NT2/D1 (cell line): Measurements from ENCODE around the gene ORC6.
A peak's percentile ranks its signal among the peaks of the same experiment; 100 is the strongest.

Experiments used
- DNase-seq: peaks from one replicate; pipeline ENCODE4 v3.0.0-alpha.2; 2011; ENCODE audit warnings: low read depth, low spot score
- H3K27me3 ChIP-seq: 2 replicates; pipeline ENCODE4 v1.6.0; 2011; ENCODE audit warnings: mild to moderate bottlenecking; ENCODE audit not compliant: insufficient read length, insufficient read depth
- H3K36me3 ChIP-seq: 2 replicates; pipeline ENCODE4 v1.6.1; 2011; ENCODE audit warnings: mild to moderate bottlenecking, low read length, mixed read lengths; ENCODE audit not compliant: insufficient read depth, insufficient read length
- H3K4me1 ChIP-seq: 2 replicates; pipeline ENCODE4 v1.5.1; 2011; ENCODE audit not compliant: insufficient read depth, insufficient read length
- H3K4me3 ChIP-seq: 2 replicates; pipeline ENCODE4 v1.5.1; 2011; ENCODE audit warnings: low read depth; ENCODE audit not compliant: insufficient read length
- H3K9ac ChIP-seq: 2 replicates; pipeline ENCODE4 v1.6.0; 2011; ENCODE audit warnings: low read depth; ENCODE audit not compliant: insufficient read length
- H3K9me3 ChIP-seq: 2 replicates; pipeline ENCODE4 v1.5.1; 2011; ENCODE audit warnings: mild to moderate bottlenecking, low read length; ENCODE audit not compliant: insufficient read depth
- SUZ12 ChIP-seq: IDR thresholded peaks from 2 replicates; pipeline ENCODE4 v1.6.1; 2011; ENCODE audit not compliant: insufficient read length, insufficient read depth; ENCODE audit errors: extremely low read depth
- YY1 ChIP-seq: IDR thresholded peaks from 2 replicates; pipeline ENCODE4 v1.6.1; 2011; ENCODE audit not compliant: insufficient read length, insufficient read depth
- ZNF274 ChIP-seq: IDR thresholded peaks from 2 replicates; pipeline ENCODE4 v1.6.1; 2011; ENCODE audit warnings: mild to moderate bottlenecking, low read depth, low read length

ORC6 gene, protein sequence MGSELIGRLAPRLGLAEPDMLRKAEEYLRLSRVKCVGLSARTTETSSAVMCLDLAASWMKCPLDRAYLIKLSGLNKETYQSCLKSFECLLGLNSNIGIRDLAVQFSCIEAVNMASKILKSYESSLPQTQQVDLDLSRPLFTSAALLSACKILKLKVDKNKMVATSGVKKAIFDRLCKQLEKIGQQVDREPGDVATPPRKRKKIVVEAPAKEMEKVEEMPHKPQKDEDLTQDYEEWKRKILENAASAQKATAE

GRCh38 chr16:46689365-46690280 is at the start of gene ORC6:
ORC6 (plus strand) TSS chr16:46689659; CDS start chr16:46689706, 47 bp downstream.
- no peaks in the 10 kb centered on the region for H3K4me1 ChIP-seq
- H3K9me3 ChIP-seq: no peaks in the 10 kb centered on the region
- H3K9ac ChIP-seq: peak within 1 kb of the TSS; percentile 97
- no peaks in the 10 kb centered on the region for H3K27me3 ChIP-seq
- peak within 1 kb of the TSS; percentile 95 for H3K4me3 ChIP-seq
- peak; percentile 89 for DNase-seq
- TF ChIP-seq ZNF274 (no peak), SUZ12 (no peak), YY1 (no peak)
- peaks cover 38% of the 10 kb centered on the region for H3K36me3 ChIP-seq

DNA sequence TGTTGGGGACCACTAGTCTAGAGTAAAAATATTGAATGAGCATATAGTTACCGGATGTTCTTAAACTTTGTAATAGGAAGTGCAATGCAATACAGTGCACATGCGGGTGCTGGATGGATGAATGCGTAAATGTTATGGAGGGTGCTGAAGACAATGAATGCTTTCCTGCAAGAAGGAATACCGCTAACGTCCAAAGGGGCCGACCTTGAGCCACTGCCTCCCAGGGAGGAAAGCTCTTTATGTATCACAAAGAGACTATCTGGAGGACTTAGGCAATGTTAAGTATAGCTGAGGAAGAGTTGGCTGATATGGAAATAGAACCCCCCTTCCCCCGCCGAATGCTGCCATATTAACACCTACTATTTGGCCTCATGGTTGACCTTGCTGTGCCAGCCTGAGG is 40.8 kb upstream of the ORC6 start:
- Histone ChIP-seq H3K4me3 (no peak overlapping the region), H3K27me3 (no peaks in the 10 kb centered on the region), H3K36me3 (no peaks in the 10 kb centered on the region), H3K4me1 (no peaks in the 10 kb centered on the region), H3K9me3 (no peaks in the 10 kb centered on the region), H3K9ac (no peak overlapping the region)
- peak; percentile 59 for DNase-seq
- no peak for TF ChIP-seq YY1
- TF ChIP-seq ZNF274: no peak
- no peak for TF ChIP-seq SUZ12

DNA sequence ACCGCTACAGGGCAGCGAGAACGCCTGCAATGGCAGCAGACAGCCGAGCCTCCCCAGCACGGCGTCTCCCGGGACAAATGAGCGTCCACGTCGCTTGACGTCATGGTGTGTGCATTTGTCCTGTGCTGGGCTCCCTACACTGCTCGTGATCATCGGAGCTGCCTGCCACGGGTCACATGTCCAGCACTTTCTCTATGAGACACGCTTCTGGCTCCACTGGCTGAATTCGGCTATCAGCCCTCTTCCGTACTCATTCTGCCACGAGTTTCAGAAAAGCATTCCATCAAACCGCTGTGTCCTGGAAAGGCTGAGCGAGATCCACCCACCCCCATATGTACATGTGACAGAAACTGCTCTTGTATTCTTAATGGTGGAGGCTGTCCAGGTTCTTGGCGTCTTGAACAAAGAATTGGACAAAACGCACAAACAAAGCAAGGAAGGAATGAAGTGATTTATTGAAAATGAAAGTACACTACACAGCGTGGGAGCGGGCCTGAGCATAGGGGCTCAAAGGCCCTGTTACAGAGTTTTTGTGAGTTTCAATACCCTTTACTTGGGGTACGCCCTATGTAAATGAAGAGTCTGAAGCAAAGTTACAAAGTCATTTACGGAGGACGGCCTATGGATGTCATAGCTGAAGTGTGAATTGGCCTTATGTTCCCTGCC is 39.7 kb upstream of the ORC6 start:
- DNase-seq: no peak
- Histone ChIP-seq H3K4me3 (no peak overlapping the region), H3K9ac (no peak overlapping the region), H3K9me3 (peaks cover 8% of the 10 kb centered on the region; the same call in 1 of the 2 replicates), H3K4me1 (no peaks in the 10 kb centered on the region), H3K36me3 (no peaks in the 10 kb centered on the region), H3K27me3 (no peaks in the 10 kb centered on the region)
- no peak for TF ChIP-seq YY1
- no peak for TF ChIP-seq ZNF274
- no peak for TF ChIP-seq SUZ12

GRCh38 chr16:46650254-46650623 is 39.2 kb upstream of the ORC6 start:
- TF ChIP-seq SUZ12 (no peak), YY1 (no peak), ZNF274 (no peak)
- DNase-seq: no peak

GRCh38 chr16:46651305-46651704 is 38.2 kb upstream of the ORC6 start:
- no peak for DNase-seq
- no peaks in the 10 kb centered on the region for H3K27me3 ChIP-seq
- no peak overlapping the region for H3K4me3 ChIP-seq
- no peaks in the 10 kb centered on the region for H3K4me1 ChIP-seq
- H3K9ac ChIP-seq: no peak overlapping the region
- TF ChIP-seq YY1 (no peak), ZNF274 (no peak), SUZ12 (no peak)
- H3K36me3 ChIP-seq: peaks cover 5% of the 10 kb centered on the region
- peaks cover 9% of the 10 kb centered on the region; the same call in 1 of the 2 replicates for H3K9me3 ChIP-seq

More at GRCh38 chr16:46650254-46650623, 39.2 kb upstream of the ORC6 start:
- Histone ChIP-seq H3K9ac (no peak overlapping the region), H3K27me3 (no peaks in the 10 kb centered on the region), H3K36me3 (no peaks in the 10 kb centered on the region), H3K4me3 (no peak overlapping the region), H3K9me3 (peaks cover 9% of the 10 kb centered on the region; the same call in 1 of the 2 replicates), H3K4me1 (no peaks in the 10 kb centered on the region)

GRCh38 chr16:46658925-46659324 is 30.5 kb upstream of the ORC6 start:
- Histone ChIP-seq H3K9ac (no peak overlapping the region), H3K4me1 (no peaks in the 10 kb centered on the region), H3K27me3 (no peaks in the 10 kb centered on the region), H3K4me3 (no peak overlapping the region), H3K36me3 (peaks cover 68% of the 10 kb centered on the region), H3K9me3 (peaks cover 9% of the 10 kb centered on the region; the same call in 1 of the 2 replicates)
- TF ChIP-seq ZNF274 (no peak), YY1 (no peak), SUZ12 (no peak)
- DNase-seq: no peak

DNA sequence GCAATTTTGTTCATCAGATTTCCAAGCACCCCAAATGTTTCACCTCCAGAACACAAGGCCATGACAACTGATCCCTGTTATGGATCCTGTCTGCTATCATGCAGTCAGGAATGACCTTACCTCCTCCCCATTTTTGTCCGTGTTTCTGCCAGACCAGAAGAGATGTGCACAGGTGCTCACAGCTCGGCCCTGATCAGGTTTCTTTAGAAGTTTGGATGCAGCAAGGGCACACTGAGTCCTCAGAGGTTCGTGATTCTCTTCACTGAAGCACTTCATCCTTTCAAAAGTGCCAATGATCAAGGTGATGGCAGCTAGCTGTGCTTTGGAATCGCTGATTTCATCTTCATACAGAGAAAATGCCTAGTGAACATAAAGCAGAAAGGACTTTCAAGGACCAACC is 27.3 kb upstream of the ORC6 start:
- Histone ChIP-seq H3K27me3 (no peaks in the 10 kb centered on the region), H3K9ac (no peak overlapping the region), H3K36me3 (peaks cover 82% of the 10 kb centered on the region), H3K4me3 (no peak overlapping the region), H3K4me1 (no peaks in the 10 kb centered on the region), H3K9me3 (no peaks in the 10 kb centered on the region)
- no peak for DNase-seq
- no peak for TF ChIP-seq SUZ12
- no peak for TF ChIP-seq YY1
- TF ChIP-seq ZNF274: no peak
